Measurements from ENCODE around the gene SSTR5. TPM values are rescaled to one million over a fixed set of nuclear protein-coding genes. Genes with fewer than 3 reads are reported as not detected.

Gene SSTR5
- total RNA-seq, 2 donors from 2014 or later, result 1.3 to 10.7 TPM

- DNase-seq, result no peak
- no peak for ATAC-seq
- intact Hi-C loops (cut with DNase I), result no loop called here
Observed at GRCh38 chr16:1125471-1125870, 52.9 kb downstream of the SSTR5 start.

DNA sequence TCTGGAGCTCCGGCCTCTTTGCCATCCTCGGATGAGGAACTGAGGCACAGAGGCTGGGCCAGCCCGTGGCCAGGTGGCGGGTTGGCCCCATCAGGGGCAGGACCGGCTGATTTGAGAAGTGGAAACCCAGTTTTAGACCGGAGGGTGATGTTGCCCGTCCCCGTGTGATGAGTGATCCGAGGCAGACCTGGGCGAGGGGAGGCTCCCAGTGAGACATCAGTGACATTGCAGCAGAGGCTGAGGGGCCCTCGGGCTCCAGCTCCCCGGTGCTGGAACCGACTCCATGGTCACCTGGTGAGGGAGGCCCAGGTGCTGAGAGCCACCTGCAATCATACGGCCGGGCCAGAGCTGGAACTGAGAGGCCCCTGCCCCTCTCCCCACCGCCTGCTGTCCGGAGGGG lies 53.5 kb downstream of the SSTR5 start:
- intact Hi-C loops (cut with DNase I), result no loop called here
- DNase-seq, result no peak
- no peak for ATAC-seq

DNA sequence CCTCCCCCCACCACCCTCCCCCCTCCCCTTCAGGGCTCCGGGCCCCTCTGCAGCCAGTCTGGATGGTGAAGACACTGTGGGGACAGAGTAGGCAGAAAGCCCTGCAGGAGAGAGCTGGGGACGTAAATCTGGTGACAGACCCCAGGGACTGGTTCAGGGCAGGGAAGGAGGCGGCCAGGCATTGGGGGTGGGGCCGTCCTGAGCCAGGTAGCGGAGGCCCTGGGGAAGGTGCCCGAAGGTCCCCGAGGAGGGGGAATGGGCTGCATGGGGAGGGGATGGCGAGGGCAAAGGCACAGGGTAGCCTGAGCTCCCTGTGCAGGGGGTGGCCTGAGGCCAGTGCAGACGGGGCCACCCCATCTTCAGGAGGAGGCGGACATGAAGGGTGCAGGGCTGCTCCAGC lies 54.0 kb downstream of the SSTR5 start:
- ATAC-seq (no peak), DNase-seq (no peak)
- intact Hi-C loops (cut with DNase I), result no loop called here

- no peak for ATAC-seq
- DNase-seq, result no peak
- intact Hi-C loops (cut with DNase I), result no loop called here
Observed at GRCh38 chr16:1127101-1127500, 54.6 kb downstream of the SSTR5 start.

DNA sequence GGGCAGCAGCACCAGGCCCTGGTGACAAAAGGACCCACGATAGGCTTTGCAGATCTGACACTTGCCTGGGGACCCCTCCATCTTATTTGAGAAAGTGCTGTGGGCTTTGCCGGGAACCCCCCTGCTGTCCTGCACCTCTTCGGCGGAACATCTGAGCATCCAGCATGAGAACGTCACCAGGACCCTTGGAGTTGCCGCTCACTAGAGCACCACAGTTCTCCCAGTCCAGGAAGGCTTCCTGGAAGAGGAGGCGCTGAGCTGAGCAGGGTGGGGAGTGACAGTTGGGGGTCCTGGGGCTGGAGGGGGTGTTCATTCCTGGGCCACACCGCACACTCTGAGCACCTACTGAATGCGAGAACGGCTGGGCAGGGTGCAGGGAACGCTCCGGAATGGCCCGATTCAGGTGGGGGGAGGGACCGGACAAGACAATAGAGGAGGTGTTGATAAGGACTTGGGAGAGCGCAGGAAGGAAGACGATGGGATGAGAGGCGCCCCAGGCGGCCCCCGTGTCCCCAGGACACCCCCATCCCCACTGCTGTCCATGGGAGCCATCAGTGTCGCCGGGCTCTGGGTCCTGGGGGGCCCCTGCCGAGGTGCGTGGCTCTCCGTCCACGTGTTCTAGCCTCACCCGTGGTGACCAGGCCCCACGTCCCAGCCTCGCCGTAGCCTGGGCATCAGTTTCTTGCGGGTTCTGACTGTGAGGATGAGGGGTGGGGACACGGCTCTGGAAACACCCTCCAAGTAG lies 55.6 kb downstream of the SSTR5 start:
- no peak for ATAC-seq

GRCh38 chr16:1129106-1129960 lies 56.8 kb downstream of the SSTR5 start:
- intact Hi-C loops (cut with DNase I), result no loop called here
- no peak for ATAC-seq
- DNase-seq, result no peak

More for the DNA sequence above, 55.6 kb downstream of the SSTR5 start:
- intact Hi-C loops (cut with DNase I), result no loop called here
- DNase-seq, result no peak

- DNase-seq (no peak), ATAC-seq (no peak)
- intact Hi-C loops (cut with DNase I), result no loop called here
Observed at GRCh38 chr16:1130382-1130781, 57.8 kb downstream of the SSTR5 start.

Other genes with a start within 250 kb of the SSTR5 start
- gene LMF1, start 101.8 kb upstream of the SSTR5 start, total RNA-seq, result 10 to 100 TPM; 11.9 to 12.0 TPM
- gene SOX8, start 91.0 kb upstream of the SSTR5 start, total RNA-seq, result 1 to 10 TPM; 1.3 to 3.0 TPM
- gene C1QTNF8, start 23.5 kb downstream of the SSTR5 start, total RNA-seq, result not detected
- 1 to 10 TPM; 6.0 to 7.1 TPM for gene CACNA1H, start 80.4 kb downstream of the SSTR5 start, total RNA-seq
- gene TPSG1, start 152.5 kb downstream of the SSTR5 start, total RNA-seq, result under 1 TPM in 1 of 2 donors, not detected in 1; 0.21 TPM
- gene TPSB2, start 157.4 kb downstream of the SSTR5 start, total RNA-seq, result 10 to 100 TPM in 1 of 2 donors, 1 to 10 TPM in 1; 9.3 to 18.9 TPM
- gene TPSAB1, start 168.0 kb downstream of the SSTR5 start, total RNA-seq, result 10 to 100 TPM in 1 of 2 donors, 1 to 10 TPM in 1; 2.1 to 17.3 TPM
- under 1 TPM in 1 of 2 donors, not detected in 1; 0.91 TPM for gene TPSD1, start 183.3 kb downstream of the SSTR5 start, total RNA-seq
- 10 to 100 TPM; 74.3 to 80.8 TPM for gene UBE2I, start 236.9 kb downstream of the SSTR5 start, total RNA-seq

All from left cardiac atrium (tissue), 4 donors.